Prostate gland (tissue), 2 donors: ENCODE results near the gene DYSF.

Experiments
- POLR2A ChIP-seq: fragments of 450-650 bp; IDR thresholded peaks from one replicate; pipeline ENCODE4 v1.6.1; 2016; ENCODE audit warnings: antibody characterized with exemption, mild to moderate bottlenecking
- POLR2AphosphoS5 ChIP-seq: sonication (generic); formaldehyde crosslinking; IDR thresholded peaks from one replicate; pipeline ENCODE4 v1.6.1; 2017; ENCODE audit warnings: antibody characterized with exemption
- TF ChIP-seq, protein P1 (sequence below), 4 experiments: fragments of 200-600 bp in 2 of 4; fragments of 450-650 bp in 2 of 4; sonication (generic) in 2 of 4; IDR thresholded peaks; 1 replicate in 3 of 4; 2 replicates in 1 of 4; pipeline ENCODE4 v1.5.1; 2016 to 2019; ENCODE audit warnings: antibody characterized with exemption in 4 of 4, mild to moderate bottlenecking in 2 of 4, moderate library complexity in 2 of 4

DNA sequence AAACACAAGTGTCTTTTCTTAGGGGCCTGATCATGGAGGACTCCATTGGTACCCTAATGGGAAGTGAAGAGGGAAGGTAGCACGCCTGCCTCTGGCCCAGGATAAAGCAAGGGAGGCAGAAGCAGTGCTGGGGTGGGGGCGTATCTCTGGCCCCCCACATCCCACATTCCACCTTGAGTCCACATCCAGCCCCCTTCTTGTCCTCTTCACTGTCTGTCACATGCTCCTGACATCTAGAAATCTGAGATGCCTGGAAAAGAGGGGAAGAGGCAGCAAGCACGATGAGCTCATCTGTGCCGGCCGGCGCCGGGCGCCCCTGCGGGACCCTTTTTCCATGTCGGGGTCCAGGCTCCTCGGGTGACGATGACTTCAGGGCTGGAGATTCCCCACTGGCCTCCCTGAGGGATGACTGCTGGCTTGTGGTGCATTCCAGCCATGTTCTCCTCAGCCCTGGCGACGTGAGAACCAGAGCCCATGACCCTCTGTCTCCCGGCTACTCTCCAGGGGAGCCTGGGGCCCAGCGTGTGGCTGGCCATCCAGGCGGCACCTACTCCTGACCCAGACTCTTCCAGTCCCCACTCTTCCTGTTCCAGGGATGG is 277.5 kb downstream of the DYSF start:
- TF ChIP-seq, protein P1, sequence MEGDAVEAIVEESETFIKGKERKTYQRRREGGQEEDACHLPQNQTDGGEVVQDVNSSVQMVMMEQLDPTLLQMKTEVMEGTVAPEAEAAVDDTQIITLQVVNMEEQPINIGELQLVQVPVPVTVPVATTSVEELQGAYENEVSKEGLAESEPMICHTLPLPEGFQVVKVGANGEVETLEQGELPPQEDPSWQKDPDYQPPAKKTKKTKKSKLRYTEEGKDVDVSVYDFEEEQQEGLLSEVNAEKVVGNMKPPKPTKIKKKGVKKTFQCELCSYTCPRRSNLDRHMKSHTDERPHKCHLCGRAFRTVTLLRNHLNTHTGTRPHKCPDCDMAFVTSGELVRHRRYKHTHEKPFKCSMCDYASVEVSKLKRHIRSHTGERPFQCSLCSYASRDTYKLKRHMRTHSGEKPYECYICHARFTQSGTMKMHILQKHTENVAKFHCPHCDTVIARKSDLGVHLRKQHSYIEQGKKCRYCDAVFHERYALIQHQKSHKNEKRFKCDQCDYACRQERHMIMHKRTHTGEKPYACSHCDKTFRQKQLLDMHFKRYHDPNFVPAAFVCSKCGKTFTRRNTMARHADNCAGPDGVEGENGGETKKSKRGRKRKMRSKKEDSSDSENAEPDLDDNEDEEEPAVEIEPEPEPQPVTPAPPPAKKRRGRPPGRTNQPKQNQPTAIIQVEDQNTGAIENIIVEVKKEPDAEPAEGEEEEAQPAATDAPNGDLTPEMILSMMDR (IDR thresholded peaks at IDR 0.05), result no peak
- TF ChIP-seq POLR2A, result no peak
- TF ChIP-seq POLR2AphosphoS5, result no peak
